Gastroesophageal sphincter (tissue), 4 donors: ENCODE results near the gene CLEC4F. TPM values are rescaled to one million over a fixed set of nuclear protein-coding genes. Genes with fewer than 3 reads are reported as not detected.

Experiments used
- ATAC-seq: fragments of 150-250 bp; one replicate; pipeline ENCODE4 v1.9.1; 2016; ENCODE audit warnings: mild to moderate bottlenecking, moderate library complexity
- H3K27ac ChIP-seq, 4 donors: fragments of 200-600 bp; sonication (generic) in 3 of 4; 1 replicate in 3 of 4; 2 replicates in 1 of 4; pipeline ENCODE4 v1.5.1; 2016 to 2019
- H3K27me3 ChIP-seq: fragments of 200-600 bp; sonication (generic); one replicate; pipeline ENCODE4 v1.5.1; 2019
- H3K36me3 ChIP-seq, 2 donors: fragments of 200-600 bp; sonication (generic); one replicate each; pipeline ENCODE4 v1.5.1; 2019; ENCODE audit warnings: control low read depth in 1 of 2
- H3K4me1 ChIP-seq, 3 donors: fragments of 200-600 bp; sonication (generic); 1 replicate in 2 of 3; 2 replicates in 1 of 3; pipeline ENCODE4 v1.5.1; 2016 to 2019; ENCODE audit warnings: control low read depth in 2 of 3
- H3K4me3 ChIP-seq, 2 donors: fragments of 200-600 bp; sonication (generic); one replicate each; pipeline ENCODE4 v1.5.1; 2019; ENCODE audit warnings: mild to moderate bottlenecking in 1 of 2, moderate library complexity in 1 of 2
- H3K9me3 ChIP-seq, 3 donors: fragments of 200-600 bp; sonication (generic); one replicate each; pipeline ENCODE4 v1.5.1; 2017 to 2019; ENCODE audit warnings: control low read depth in 2 of 3
- CTCF ChIP-seq, 4 experiments: fragments of 200-600 bp in 2 of 4; fragments of 450-650 bp in 2 of 4; sonication (generic) in 1 of 4; IDR thresholded peaks; one replicate each; pipeline ENCODE4 v1.5.1; 2017 to 2019; ENCODE audit warnings: antibody characterized with exemption in 4 of 4, mild to moderate bottlenecking in 2 of 4, moderate library complexity in 2 of 4
- EP300 ChIP-seq: sonication (generic); formaldehyde crosslinking; IDR thresholded peaks from one replicate; pipeline ENCODE4 v1.6.1; 2017; ENCODE audit warnings: antibody characterized with exemption, mild to moderate bottlenecking
- POLR2A ChIP-seq, 2 donors: fragments of 450-650 bp; IDR thresholded peaks; one replicate each; pipeline ENCODE4 v1.6.1; 2017; ENCODE audit warnings: antibody characterized with exemption in 2 of 2, mild to moderate bottlenecking in 2 of 2, moderate library complexity in 1 of 2
- POLR2AphosphoS5 ChIP-seq: sonication (generic); formaldehyde crosslinking; IDR thresholded peaks from one replicate; pipeline ENCODE4 v1.6.1; 2017; ENCODE audit warnings: antibody characterized with exemption
- WGBS, 2 donors: methylation state at CpG; one replicate each; pipeline ENCODE4 v1.1.5; 2018; ENCODE audit warnings: low coverage in 1 of 2; 5-methylcytosine and 5-hydroxymethylcytosine counted together
- total RNA-seq, 4 donors: library from RNA; depleted of rRNA; stranded (reverse); fragments of >200 nt; gene quantifications; one replicate each; pipeline ENCODE4 v1.1.0, GENCODE V29; 2016

Gene CLEC4F
- total RNA-seq, 4 donors from 2014 or later = 1.1 TPM; not detected in 2

- Histone ChIP-seq H3K9me3 (no peaks in the 10 kb centered on the region), H3K27me3 (peaks cover 89% of the 10 kb centered on the region), H3K36me3 (no peaks in the 10 kb centered on the region), H3K27ac (peak within 1 kb of the TSS in 2 of 4 donors; percentile 10 to 60), H3K4me1 (peaks cover 0 to 18% (median 11%) of the 10 kb centered on the region in 3 donors), H3K4me3 (peak within 1 kb of the TSS; percentile 8 to 51)
- TF ChIP-seq CTCF (IDR thresholded peaks at IDR 0.05) (peak in 2 of 4 experiments; percentile 4 to 38), POLR2AphosphoS5 (no peak)
- peak; percentile 62 for ATAC-seq
- no CpG with 5 or more reads among the region's 74 CpGs for WGBS, 2 donors
Measured at GRCh38 chr2:70767699-70768589, 52.5 kb downstream of the CLEC4F start, which contains the start of gene ADD2. Gene ADD2 (minus strand): TSS chr2:70768200. CDS start chr2:70706408, 61,792 bp downstream.

GRCh38 chr2:70767079-70767698 is 53.2 kb downstream of the CLEC4F start:
- H3K9me3 ChIP-seq = no peaks in the 10 kb centered on the region
- H3K4me3 ChIP-seq = peak overlapping the region; percentile 8 to 51
- peaks cover 0 to 18% (median 11%) of the 10 kb centered on the region in 3 donors for H3K4me1 ChIP-seq
- no peaks in the 10 kb centered on the region for H3K36me3 ChIP-seq
- TF ChIP-seq EP300 (no peak), CTCF (IDR thresholded peaks at IDR 0.05) (no peak), POLR2AphosphoS5 (no peak), POLR2A (IDR thresholded peaks at IDR 0.05) (no peak)
- WGBS, 2 donors = 3% methylated on average over 5 of the region's 51 CpGs; no CpG with 5 or more reads in 1 of the 2 donors
- peak; percentile 34 for ATAC-seq
- H3K27me3 ChIP-seq = peaks cover 88% of the 10 kb centered on the region
- H3K27ac ChIP-seq = peak overlapping the region in 2 of 4 donors; percentile 10 to 60

GRCh38 chr2:70766357-70767078 is 53.9 kb downstream of the CLEC4F start:
- Histone ChIP-seq H3K27me3 (peaks cover 82% of the 10 kb centered on the region), H3K9me3 (no peaks in the 10 kb centered on the region), H3K27ac (no peak overlapping the region), H3K4me3 (peak overlapping the region in 1 of 2 donors; percentile 51), H3K36me3 (no peaks in the 10 kb centered on the region), H3K4me1 (peaks cover 0 to 18% (median 11%) of the 10 kb centered on the region in 3 donors)
- whole genome bisulfite sequencing, 2 donors = 14 to 38% methylated on average over 6 to 7 of the region's 7 CpGs
- no peak for ATAC-seq
- TF ChIP-seq EP300 = no peak
- no peak for TF ChIP-seq POLR2AphosphoS5
- no peak for TF ChIP-seq POLR2A (IDR thresholded peaks at IDR 0.05)
- no peak for TF ChIP-seq CTCF (IDR thresholded peaks at IDR 0.05)

- H3K4me1 ChIP-seq = peaks cover 0 to 18% (median 11%) of the 10 kb centered on the region in 3 donors
- H3K4me3 ChIP-seq = no peak overlapping the region
- H3K27ac ChIP-seq = no peak overlapping the region
- no peaks in the 10 kb centered on the region for H3K36me3 ChIP-seq
- no peak for ATAC-seq
- peaks cover 76% of the 10 kb centered on the region for H3K27me3 ChIP-seq
- H3K9me3 ChIP-seq = no peaks in the 10 kb centered on the region
- 88 to 94% methylated on average over 7 of the region's 7 CpGs for WGBS, 2 donors
- TF ChIP-seq POLR2A (IDR thresholded peaks at IDR 0.05) (no peak), POLR2AphosphoS5 (no peak), CTCF (IDR thresholded peaks at IDR 0.05) (no peak), EP300 (no peak)
Measured at GRCh38 chr2:70765507-70765906, 54.9 kb downstream of the CLEC4F start.
